ENCODE data around the gene TACC2.
"Not testable (repeated sequence)": the region's sequence is repeated elsewhere in the genome, so short reads cannot be mapped to it uniquely, and the experiment has no call there.

Gene TACC2

GRCh38 chr10:121952226-121952625, 36.7 kb upstream of the TACC2 start:
- no peak for DNase-seq (ENCODE audit: insufficient read length, low spot score)
- no peak for TF ChIP-seq CTCF (IDR thresholded peaks at IDR 0.05; ENCODE audit: insufficient read depth, missing control alignments)
- FAIRE-seq, result no peak

DNA sequence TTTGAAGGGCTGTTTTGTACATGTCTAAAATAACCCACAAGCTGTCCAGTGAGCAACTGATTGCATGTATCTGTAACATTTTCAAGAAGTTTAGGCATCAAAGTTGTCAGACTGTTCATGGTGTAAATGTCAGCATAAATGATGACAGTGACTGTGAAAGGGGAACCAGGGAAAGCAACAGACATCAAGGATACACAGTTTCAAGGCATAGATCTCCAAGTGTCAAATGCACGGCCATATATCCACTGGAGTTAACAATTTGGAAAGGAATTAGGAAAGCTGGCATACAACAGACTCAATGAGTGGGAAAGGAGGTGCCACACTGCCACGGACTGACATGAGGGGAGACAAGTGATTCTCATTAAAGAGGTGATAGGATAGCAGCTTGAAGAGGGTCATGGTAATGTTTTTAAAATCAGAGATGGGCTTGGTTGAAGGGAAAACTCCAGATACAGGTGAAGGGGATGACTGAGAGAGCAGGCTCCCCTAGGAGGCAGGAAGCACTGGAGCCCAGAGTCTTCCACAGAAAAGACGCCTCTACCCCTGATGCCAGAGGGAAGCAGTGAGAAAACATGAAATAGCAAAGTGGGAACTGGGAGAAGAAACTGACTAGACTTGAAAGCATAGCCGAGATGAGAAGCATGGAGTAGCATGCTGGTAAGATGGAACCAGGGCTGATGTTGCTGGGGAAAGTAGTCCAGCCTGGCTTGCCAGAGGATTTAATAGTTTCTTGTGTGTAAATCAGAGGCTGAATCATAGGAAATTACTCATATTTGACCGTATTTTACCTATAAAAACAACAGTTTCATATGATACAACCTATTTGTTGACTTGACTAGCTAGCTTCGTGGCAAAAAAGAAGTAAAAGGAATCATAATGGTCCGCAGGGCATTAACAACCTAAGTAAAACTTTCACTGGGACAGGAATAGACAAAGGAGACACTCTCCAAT, 32.6 kb upstream of the TACC2 start:
- TF ChIP-seq CTCF (IDR thresholded peaks at IDR 0.05; ENCODE audit: insufficient read depth, missing control alignments), result no peak
- FAIRE-seq, result no peak
- no peak for DNase-seq (ENCODE audit: insufficient read length, low spot score)

DNA sequence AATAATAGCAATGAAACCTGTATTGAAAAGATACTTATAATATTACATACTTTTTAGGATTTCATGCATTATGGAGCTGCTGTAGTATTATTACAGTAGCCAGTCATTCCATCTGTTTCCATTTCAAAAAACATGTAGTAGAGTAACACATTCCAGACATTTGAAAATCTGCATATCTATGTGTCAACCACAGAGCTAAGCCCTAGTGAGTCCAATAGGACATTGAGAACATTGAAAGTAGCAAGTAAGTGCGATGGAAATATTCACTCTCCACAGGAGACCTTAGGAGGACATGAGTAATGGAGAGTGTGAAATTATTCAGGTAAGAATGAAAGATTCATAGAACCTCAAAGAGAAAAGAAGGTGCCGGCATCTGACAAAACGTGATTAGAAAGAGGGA, 29.3 kb upstream of the TACC2 start:
- FAIRE-seq (no peak), DNase-seq (ENCODE audit: insufficient read length, low spot score) (no peak)
- TF ChIP-seq CTCF (IDR thresholded peaks at IDR 0.05; ENCODE audit: insufficient read depth, missing control alignments), result no peak

GRCh38 chr10:121961456-121961855, 27.5 kb upstream of the TACC2 start:
- DNase-seq (ENCODE audit: insufficient read length, low spot score), result no peak
- no peak for FAIRE-seq
- no peak for TF ChIP-seq CTCF (IDR thresholded peaks at IDR 0.05; ENCODE audit: insufficient read depth, missing control alignments)

- DNase-seq (ENCODE audit: insufficient read length, low spot score) (no peak), FAIRE-seq (no peak)
- no peak for TF ChIP-seq CTCF (IDR thresholded peaks at IDR 0.05; ENCODE audit: insufficient read depth, missing control alignments)
Measured at GRCh38 chr10:121965996-121966395, 23.0 kb upstream of the TACC2 start.

DNA sequence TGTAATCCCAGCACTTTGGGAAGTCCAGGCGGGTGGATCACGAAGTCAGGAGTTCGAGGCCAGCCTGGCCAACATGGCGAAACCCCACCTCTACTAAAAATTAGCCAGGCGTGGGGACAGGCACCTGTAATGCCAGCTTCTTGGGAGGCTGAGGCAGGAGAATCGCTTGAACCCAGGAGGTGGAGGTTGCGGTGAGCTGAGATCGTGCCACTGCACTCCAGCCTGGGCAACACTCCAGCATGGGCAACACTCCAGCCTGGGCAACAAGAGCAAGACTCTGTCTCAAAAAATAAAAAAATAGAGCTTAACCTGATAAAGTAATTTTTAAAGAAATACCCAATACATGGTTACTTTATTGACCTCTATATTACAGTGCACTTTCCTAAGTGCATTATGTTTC, 19.9 kb upstream of the TACC2 start:
- not testable (repeated sequence) for FAIRE-seq; DNase-seq (ENCODE audit: insufficient read length, low spot score)

DNA sequence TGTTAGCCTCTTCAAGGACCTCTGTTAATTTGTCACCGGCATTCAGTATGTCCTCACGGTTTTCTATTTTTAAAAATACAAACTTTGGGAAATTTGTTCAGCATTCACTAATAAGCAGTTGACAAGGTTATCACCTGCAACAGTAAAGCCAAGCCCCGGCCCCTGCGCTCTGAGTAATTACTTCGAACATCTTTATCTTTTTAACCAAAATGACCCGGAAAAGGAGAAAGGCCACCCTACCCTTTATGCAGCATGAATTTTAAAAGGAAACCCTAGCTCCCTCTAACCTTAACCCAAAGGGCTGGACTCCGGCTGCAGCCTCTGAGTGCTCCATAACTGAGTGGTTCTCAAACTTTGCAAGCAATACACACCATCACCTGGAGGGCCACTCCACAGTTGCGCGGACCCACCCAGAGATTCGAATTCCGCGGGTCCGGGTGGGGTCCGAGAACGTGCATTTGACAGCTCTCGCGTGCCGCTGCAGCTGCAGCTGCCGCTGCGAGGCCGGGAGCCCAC, 14.9 kb upstream of the TACC2 start:
- no peak for TF ChIP-seq CTCF (IDR thresholded peaks at IDR 0.05; ENCODE audit: insufficient read depth, missing control alignments)
- DNase-seq (ENCODE audit: insufficient read length, low spot score), result no peak

More for the DNA sequence above, 14.9 kb upstream of the TACC2 start:
- no peak for FAIRE-seq

Data from D721Med (cell line).